ENCODE data around the gene PAGR1.
A peak's percentile ranks its signal among the peaks of the same experiment; 100 is the strongest.

PAGR1 gene

DNA sequence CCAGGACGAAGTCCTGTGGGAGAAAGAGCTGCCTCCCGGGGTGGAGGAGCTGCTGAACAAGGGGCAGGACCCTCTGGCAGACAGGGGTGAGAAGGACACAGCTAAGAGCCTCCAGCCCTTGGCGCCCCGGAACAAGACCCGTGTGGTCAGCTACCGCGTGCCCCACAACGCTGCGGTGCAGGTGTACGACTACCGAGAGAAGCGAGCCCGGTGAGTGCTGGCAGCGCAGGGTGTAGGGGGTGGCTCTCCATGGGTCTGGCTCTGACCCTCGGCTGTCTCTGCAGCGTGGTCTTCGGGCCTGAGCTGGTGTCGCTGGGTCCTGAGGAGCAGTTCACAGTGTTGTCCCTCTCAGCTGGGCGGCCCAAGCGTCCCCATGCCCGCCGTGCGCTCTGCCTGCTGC is 25.7 kb downstream of the PAGR1 start:
- no CpG with 5 or more reads among the region's 23 CpGs for WGBS, 2 donors (ENCODE audit: extremely low coverage in 2 of 2, insufficient read length in 2 of 2, insufficient replicate concordance in 1 of 2)
- Histone ChIP-seq H4K91ac (ENCODE audit: low read depth, low read length, poor library complexity) (peak overlapping the region; percentile 61), H2BK5ac (ENCODE audit: low read length) (no peak overlapping the region), H3K27me3 (ENCODE audit: control insufficient read depth in 3 of 3, insufficient read depth in 3 of 3, low read depth in 1 of 3, low read length in 3 of 3) (no peaks in the 10 kb centered on the region), H3K79me1 (ENCODE audit: low read depth, low read length) (no peaks in the 10 kb centered on the region), H3K4me3 (ENCODE audit: low read length in 2 of 2) (peak overlapping the region in 1 of 2 donors; percentile 66), H3K9me3 (replicated peaks in 1 of 2; ENCODE audit: control insufficient read depth in 2 of 2, insufficient read depth in 1 of 2, low read depth in 1 of 2, low read length in 2 of 2) (no peaks in the 10 kb centered on the region), H3K4ac (ENCODE audit: low read length) (no peak overlapping the region), H3K18ac (ENCODE audit: low read length) (peak overlapping the region; percentile 35), H3K4me2 (ENCODE audit: insufficient read depth, low read length, poor library complexity, severe bottlenecking) (no peak overlapping the region), H3K14ac (ENCODE audit: low read length) (peak overlapping the region; percentile 25), H3K9ac (ENCODE audit: low read depth, low read length, poor library complexity) (no peak overlapping the region), H2BK120ac (ENCODE audit: low read depth, low read length) (no peak overlapping the region), H3K23ac (ENCODE audit: low read depth, low read length, poor library complexity) (no peak overlapping the region), H3K4me1 (ENCODE audit: control insufficient read depth in 2 of 2, insufficient read depth in 1 of 2, low read depth in 1 of 2, low read length in 2 of 2) (no peaks in the 10 kb centered on the region), H3K27ac (replicated peaks; ENCODE audit: low read length) (no peak overlapping the region), H2BK15ac (ENCODE audit: low read length) (no peak overlapping the region), H2BK12ac (ENCODE audit: low read length) (no peak overlapping the region), H2AFZ (ENCODE audit: low read length) (no peak overlapping the region), H2AK5ac (ENCODE audit: low read depth, low read length) (peak overlapping the region; percentile 49), H3K36me3 (replicated peaks in 1 of 2; ENCODE audit: control insufficient read depth in 2 of 2, insufficient read depth in 2 of 2, low read length in 2 of 2) (no peaks in the 10 kb centered on the region), H4K8ac (ENCODE audit: low read depth, low read length) (no peak overlapping the region)
- no peak for DNase-seq (ENCODE audit: low spot score)

DNA sequence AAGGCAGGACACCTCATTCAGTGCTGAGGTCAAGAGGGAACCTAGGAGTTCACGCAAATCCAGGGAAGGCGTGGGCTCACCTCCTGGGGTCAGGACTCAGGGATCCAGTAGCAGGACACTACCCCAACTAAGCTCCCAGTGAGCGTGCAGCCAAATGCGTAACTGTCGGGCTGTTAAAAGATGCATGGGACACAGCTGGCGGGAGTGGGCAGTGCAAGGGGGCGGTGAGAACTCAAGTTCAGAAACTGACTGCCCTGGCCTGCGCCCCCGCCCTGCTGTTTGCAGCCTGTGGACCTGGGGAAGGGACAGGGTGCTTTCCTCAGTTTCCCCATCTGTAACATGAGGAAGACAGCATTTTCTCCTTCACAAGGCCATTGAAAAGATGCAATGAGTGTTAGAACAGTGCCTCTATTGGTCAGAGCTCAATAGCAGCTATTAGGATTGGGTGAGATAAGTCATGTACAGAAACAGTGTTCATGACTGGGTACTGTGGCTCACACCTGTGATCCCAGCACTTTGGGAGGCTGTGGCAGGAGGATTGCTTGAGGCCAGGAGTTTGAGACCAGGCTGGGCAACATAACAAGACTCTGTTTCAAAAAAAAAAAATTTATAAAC is 26.9 kb downstream of the PAGR1 start:
- no CpG with 5 or more reads among the region's 9 CpGs for WGBS, 2 donors (ENCODE audit: extremely low coverage in 2 of 2, insufficient read length in 2 of 2, insufficient replicate concordance in 1 of 2)
- no peak for DNase-seq (ENCODE audit: low spot score)

DNA sequence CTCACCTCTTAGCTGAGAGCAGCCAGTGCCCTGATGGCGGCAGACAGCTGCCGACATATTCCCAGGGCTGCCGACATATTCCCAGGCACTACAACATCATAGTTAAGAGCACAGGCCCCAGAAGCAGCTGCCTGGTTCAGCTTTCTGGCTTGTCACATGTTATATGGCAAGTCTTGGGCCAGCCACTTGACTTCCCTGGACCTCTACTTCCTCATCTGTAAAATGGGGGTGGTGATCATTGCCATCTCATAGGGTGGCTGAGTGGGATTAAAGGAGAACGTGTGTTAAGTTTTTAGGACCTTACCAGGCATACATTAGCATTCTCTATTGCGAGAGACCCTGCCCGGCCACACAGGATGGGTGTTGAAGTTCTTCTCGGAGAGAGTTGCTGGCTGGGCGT is 28.0 kb downstream of the PAGR1 start:
- no peaks in the 10 kb centered on the region for H3K79me1 ChIP-seq (ENCODE audit: low read depth, low read length)
- no peaks in the 10 kb centered on the region for H3K9me3 ChIP-seq (replicated peaks in 1 of 2; ENCODE audit: control insufficient read depth in 2 of 2, insufficient read depth in 1 of 2, low read depth in 1 of 2, low read length in 2 of 2)
- no peaks in the 10 kb centered on the region for H3K27me3 ChIP-seq (ENCODE audit: control insufficient read depth in 3 of 3, insufficient read depth in 3 of 3, low read depth in 1 of 3, low read length in 3 of 3)
- no peak overlapping the region for H4K8ac ChIP-seq (ENCODE audit: low read depth, low read length)
- H2BK15ac ChIP-seq (ENCODE audit: low read length) = no peak overlapping the region
- H3K4me1 ChIP-seq (ENCODE audit: control insufficient read depth in 2 of 2, insufficient read depth in 1 of 2, low read depth in 1 of 2, low read length in 2 of 2) = no peaks in the 10 kb centered on the region
- H3K9ac ChIP-seq (ENCODE audit: low read depth, low read length, poor library complexity) = no peak overlapping the region
- H3K23ac ChIP-seq (ENCODE audit: low read depth, low read length, poor library complexity) = no peak overlapping the region
- no peak overlapping the region for H3K4me2 ChIP-seq (ENCODE audit: insufficient read depth, low read length, poor library complexity, severe bottlenecking)
- no peak overlapping the region for H3K4ac ChIP-seq (ENCODE audit: low read length)
- H2BK120ac ChIP-seq (ENCODE audit: low read depth, low read length) = no peak overlapping the region
- no peak overlapping the region for H3K4me3 ChIP-seq (ENCODE audit: low read length in 2 of 2)
- DNase-seq (ENCODE audit: low spot score) = no peak
- no peak overlapping the region for H2BK5ac ChIP-seq (ENCODE audit: low read length)
- H3K36me3 ChIP-seq (replicated peaks in 1 of 2; ENCODE audit: control insufficient read depth in 2 of 2, insufficient read depth in 2 of 2, low read length in 2 of 2) = no peaks in the 10 kb centered on the region
- H3K27ac ChIP-seq (replicated peaks; ENCODE audit: low read length) = no peak overlapping the region
- WGBS, 2 donors (ENCODE audit: extremely low coverage in 2 of 2, insufficient read length in 2 of 2, insufficient replicate concordance in 1 of 2) = no CpG with 5 or more reads among the region's 8 CpGs
- no peak overlapping the region for H2AK5ac ChIP-seq (ENCODE audit: low read depth, low read length)
- no peak overlapping the region for H4K91ac ChIP-seq (ENCODE audit: low read depth, low read length, poor library complexity)
- H3K14ac ChIP-seq (ENCODE audit: low read length) = no peak overlapping the region
- no peak overlapping the region for H2BK12ac ChIP-seq (ENCODE audit: low read length)
- H3K18ac ChIP-seq (ENCODE audit: low read length) = no peak overlapping the region
- H2AFZ ChIP-seq (ENCODE audit: low read length) = no peak overlapping the region

More for the DNA sequence above, 26.9 kb downstream of the PAGR1 start:
- H3K9ac ChIP-seq (ENCODE audit: low read depth, low read length, poor library complexity) = no peak overlapping the region
- no peak overlapping the region for H3K4me3 ChIP-seq (ENCODE audit: low read length in 2 of 2)
- H3K79me1 ChIP-seq (ENCODE audit: low read depth, low read length) = no peaks in the 10 kb centered on the region
- H2BK15ac ChIP-seq (ENCODE audit: low read length) = no peak overlapping the region
- no peak overlapping the region for H3K4me2 ChIP-seq (ENCODE audit: insufficient read depth, low read length, poor library complexity, severe bottlenecking)
- no peak overlapping the region for H2BK12ac ChIP-seq (ENCODE audit: low read length)
- no peak overlapping the region for H3K14ac ChIP-seq (ENCODE audit: low read length)
- H3K27me3 ChIP-seq (ENCODE audit: control insufficient read depth in 3 of 3, insufficient read depth in 3 of 3, low read depth in 1 of 3, low read length in 3 of 3) = no peaks in the 10 kb centered on the region
- no peak overlapping the region for H2BK5ac ChIP-seq (ENCODE audit: low read length)
- no peaks in the 10 kb centered on the region for H3K4me1 ChIP-seq (ENCODE audit: control insufficient read depth in 2 of 2, insufficient read depth in 1 of 2, low read depth in 1 of 2, low read length in 2 of 2)
- no peak overlapping the region for H3K4ac ChIP-seq (ENCODE audit: low read length)
- H2BK120ac ChIP-seq (ENCODE audit: low read depth, low read length) = no peak overlapping the region
- H3K23ac ChIP-seq (ENCODE audit: low read depth, low read length, poor library complexity) = peak overlapping the region; percentile 74
- no peak overlapping the region for H2AFZ ChIP-seq (ENCODE audit: low read length)
- no peak overlapping the region for H4K91ac ChIP-seq (ENCODE audit: low read depth, low read length, poor library complexity)
- H2AK5ac ChIP-seq (ENCODE audit: low read depth, low read length) = no peak overlapping the region
- no peak overlapping the region for H3K18ac ChIP-seq (ENCODE audit: low read length)
- peak overlapping the region; percentile 8 for H4K8ac ChIP-seq (ENCODE audit: low read depth, low read length)
- no peak overlapping the region for H3K27ac ChIP-seq (replicated peaks; ENCODE audit: low read length)
- no peaks in the 10 kb centered on the region for H3K9me3 ChIP-seq (replicated peaks in 1 of 2; ENCODE audit: control insufficient read depth in 2 of 2, insufficient read depth in 1 of 2, low read depth in 1 of 2, low read length in 2 of 2)
- no peaks in the 10 kb centered on the region for H3K36me3 ChIP-seq (replicated peaks in 1 of 2; ENCODE audit: control insufficient read depth in 2 of 2, insufficient read depth in 2 of 2, low read length in 2 of 2)

DNA sequence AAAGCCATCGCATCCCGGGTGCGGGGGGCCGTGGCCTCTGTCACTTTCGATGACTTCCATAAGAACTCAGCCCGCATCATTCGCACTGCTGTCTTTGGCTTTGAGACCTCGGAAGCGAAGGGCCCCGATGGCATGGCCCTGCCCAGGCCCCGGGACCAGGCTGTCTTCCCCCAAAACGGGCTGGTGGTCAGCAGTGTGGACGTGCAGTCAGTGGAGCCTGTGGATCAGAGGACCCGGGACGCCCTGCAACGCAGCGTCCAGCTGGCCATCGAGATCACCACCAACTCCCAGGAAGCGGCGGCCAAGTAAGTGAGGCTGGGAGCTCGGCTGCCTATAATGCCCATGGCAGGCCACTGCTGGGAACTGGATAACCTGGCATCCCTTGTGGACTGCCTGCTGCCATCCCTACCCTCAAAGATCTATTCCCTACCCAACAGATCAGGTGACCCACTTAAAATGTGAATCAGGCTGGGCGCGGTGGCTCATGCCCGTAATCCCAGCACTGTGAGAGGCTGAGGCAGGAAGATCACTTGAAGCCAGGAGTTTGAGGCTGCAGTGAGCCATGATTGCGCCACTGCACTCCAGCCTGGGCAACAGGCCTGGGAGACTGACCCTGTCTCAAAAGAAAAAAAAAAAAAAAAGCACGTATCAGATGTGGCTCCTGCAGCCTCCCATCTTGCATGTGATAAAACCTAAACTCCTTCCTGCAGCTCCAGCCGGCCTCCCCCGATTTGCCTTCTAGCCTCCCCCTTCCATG is 28.8 kb downstream of the PAGR1 start:
- no peak for DNase-seq (ENCODE audit: low spot score)
- no CpG with 5 or more reads among the region's 28 CpGs for WGBS, 2 donors (ENCODE audit: extremely low coverage in 2 of 2, insufficient read length in 2 of 2, insufficient replicate concordance in 1 of 2)

More for the DNA sequence above, 28.8 kb downstream of the PAGR1 start:
- no peak overlapping the region for H2BK5ac ChIP-seq (ENCODE audit: low read length)
- H2AK5ac ChIP-seq (ENCODE audit: low read depth, low read length) = no peak overlapping the region
- no peaks in the 10 kb centered on the region for H3K36me3 ChIP-seq (replicated peaks in 1 of 2; ENCODE audit: control insufficient read depth in 2 of 2, insufficient read depth in 2 of 2, low read length in 2 of 2)
- H3K9ac ChIP-seq (ENCODE audit: low read depth, low read length, poor library complexity) = peak overlapping the region; percentile 24
- no peaks in the 10 kb centered on the region for H3K79me1 ChIP-seq (ENCODE audit: low read depth, low read length)
- H3K14ac ChIP-seq (ENCODE audit: low read length) = no peak overlapping the region
- no peak overlapping the region for H3K18ac ChIP-seq (ENCODE audit: low read length)
- no peak overlapping the region for H3K4ac ChIP-seq (ENCODE audit: low read length)
- H3K27ac ChIP-seq (replicated peaks; ENCODE audit: low read length) = no peak overlapping the region
- H3K9me3 ChIP-seq (replicated peaks in 1 of 2; ENCODE audit: control insufficient read depth in 2 of 2, insufficient read depth in 1 of 2, low read depth in 1 of 2, low read length in 2 of 2) = no peaks in the 10 kb centered on the region
- H3K4me3 ChIP-seq (ENCODE audit: low read length in 2 of 2) = no peak overlapping the region
- H3K23ac ChIP-seq (ENCODE audit: low read depth, low read length, poor library complexity) = peak overlapping the region; percentile 67
- no peak overlapping the region for H2BK120ac ChIP-seq (ENCODE audit: low read depth, low read length)
- H3K4me1 ChIP-seq (ENCODE audit: control insufficient read depth in 2 of 2, insufficient read depth in 1 of 2, low read depth in 1 of 2, low read length in 2 of 2) = peaks cover 0 to 3% of the 10 kb centered on the region in 2 donors
- no peaks in the 10 kb centered on the region for H3K27me3 ChIP-seq (ENCODE audit: control insufficient read depth in 3 of 3, insufficient read depth in 3 of 3, low read depth in 1 of 3, low read length in 3 of 3)
- H3K4me2 ChIP-seq (ENCODE audit: insufficient read depth, low read length, poor library complexity, severe bottlenecking) = no peak overlapping the region
- no peak overlapping the region for H4K91ac ChIP-seq (ENCODE audit: low read depth, low read length, poor library complexity)
- peak overlapping the region; percentile 4 for H2BK15ac ChIP-seq (ENCODE audit: low read length)
- no peak overlapping the region for H2AFZ ChIP-seq (ENCODE audit: low read length)
- no peak overlapping the region for H2BK12ac ChIP-seq (ENCODE audit: low read length)
- H4K8ac ChIP-seq (ENCODE audit: low read depth, low read length) = no peak overlapping the region

All from neuronal stem cell (in vitro differentiated cells).